CD4-positive, alpha-beta memory T cell (primary cell): ENCODE measurements around the gene COL27A1. TPM values are rescaled to one million over a fixed set of nuclear protein-coding genes. Genes with fewer than 3 reads are reported as not detected.

Source experiments
- CTCF ChIA-PET: fragments of 350-600 bp; sonication (Branson Sonifier 250); formaldehyde crosslinking; loops from one replicate; lab custom pipeline; 2021; ENCODE audit warnings: inconsistent platforms; ENCODE audit not compliant: partially characterized antibody; lab: Charles Lee
- POLR2A ChIA-PET: fragments of 350-600 bp; sonication (Branson Sonifier 250); formaldehyde crosslinking; loops from one replicate; lab custom pipeline; 2021; ENCODE audit not compliant: partially characterized antibody; lab: Charles Lee
- DNase-seq, 5 donors: peaks; one replicate each; pipeline versions ENCODE4 v3.0.0 to v3.0.0-alpha.2; 2020 to 2022; ENCODE audit warnings: mixed read lengths in 1 of 5
- H3K27ac ChIP-seq: one replicate; pipeline ENCODE4 v1.7.0; 2013; ENCODE audit warnings: low read depth, low read length
- H3K27me3 ChIP-seq: 2 replicates; pipeline ENCODE4 v1.7.0; 2013; ENCODE audit warnings: mild to moderate bottlenecking, low read length, moderate library complexity; ENCODE audit not compliant: insufficient read depth
- H3K36me3 ChIP-seq: 2 replicates; pipeline ENCODE4 v1.7.0; 2013; ENCODE audit warnings: mild to moderate bottlenecking, low read length, moderate library complexity; ENCODE audit not compliant: insufficient read depth
- H3K4me1 ChIP-seq: 2 replicates; pipeline ENCODE4 v1.7.0; 2013; ENCODE audit warnings: mild to moderate bottlenecking, low read length, moderate library complexity; ENCODE audit not compliant: insufficient read depth
- H3K4me3 ChIP-seq, 2 donors: one replicate each; pipeline ENCODE4 v1.7.0; 2013; ENCODE audit warnings: low read length in 2 of 2, mild to moderate bottlenecking in 1 of 2
- H3K9me3 ChIP-seq, 2 donors: one replicate each; pipeline ENCODE4 v1.7.0; 2013; ENCODE audit warnings: low read length in 2 of 2, control low read depth in 1 of 2; ENCODE audit not compliant: control insufficient read depth in 1 of 2
- H3K27ac Mint-ChIP-seq, 7 donors: one replicate each; pipeline ENCODE4 v1.8.0; 2020 to 2021; ENCODE audit warnings: mixed read lengths in 7 of 7, mild to moderate bottlenecking in 6 of 7, inconsistent platforms in 3 of 7, moderate library complexity in 3 of 7
- H3K27me3 Mint-ChIP-seq, 2 donors: one replicate each; pipeline ENCODE4 v1.8.0; 2020 to 2021; ENCODE audit warnings: mixed read lengths in 2 of 2
- H3K36me3 Mint-ChIP-seq, 2 donors: one replicate each; pipeline ENCODE4 v1.8.0; 2020 to 2021; ENCODE audit warnings: mixed read lengths in 2 of 2, inconsistent platforms in 1 of 2, mild to moderate bottlenecking in 1 of 2
- H3K4me1 Mint-ChIP-seq, 4 donors: one replicate each; pipeline ENCODE4 v1.8.0; 2020 to 2021; ENCODE audit warnings: mixed read lengths in 4 of 4, mild to moderate bottlenecking in 1 of 4
- H3K4me3 Mint-ChIP-seq, 8 donors: one replicate each; pipeline ENCODE4 v1.8.0; 2020 to 2021; ENCODE audit warnings: mixed read lengths in 8 of 8, mild to moderate bottlenecking in 7 of 8, moderate library complexity in 6 of 8, inconsistent platforms in 3 of 8
- H3K9me3 Mint-ChIP-seq, 8 donors: one replicate each; pipeline ENCODE4 v1.8.0; 2020 to 2021; ENCODE audit warnings: mixed read lengths in 8 of 8, mild to moderate bottlenecking in 5 of 8, inconsistent platforms in 3 of 8, moderate library complexity in 1 of 8
- intact Hi-C: fragments of 100-400 bp; cut with micrococcal nuclease; formaldehyde crosslinking; loops from one replicate; pipeline ENCODE4 v1.15.1; 2023
- polyA plus RNA-seq, 2 donors: library from polyadenylated mRNA; unstranded; fragments of 300-500 nt; fragmentation: Illumina TruSeq; gene quantifications; one replicate each; pipeline ENCODE4 v1.2.3, GENCODE V29; 2021
- total RNA-seq, 2 experiments: library from RNA; stranded (reverse); gene quantifications; one replicate each; pipeline ENCODE4 v1.2.3, GENCODE V29; 2021

Gene COL27A1
- total and polyA plus RNA-seq, 4 experiments from 2014 or later: 1.3 TPM; not detected in 2

DNA sequence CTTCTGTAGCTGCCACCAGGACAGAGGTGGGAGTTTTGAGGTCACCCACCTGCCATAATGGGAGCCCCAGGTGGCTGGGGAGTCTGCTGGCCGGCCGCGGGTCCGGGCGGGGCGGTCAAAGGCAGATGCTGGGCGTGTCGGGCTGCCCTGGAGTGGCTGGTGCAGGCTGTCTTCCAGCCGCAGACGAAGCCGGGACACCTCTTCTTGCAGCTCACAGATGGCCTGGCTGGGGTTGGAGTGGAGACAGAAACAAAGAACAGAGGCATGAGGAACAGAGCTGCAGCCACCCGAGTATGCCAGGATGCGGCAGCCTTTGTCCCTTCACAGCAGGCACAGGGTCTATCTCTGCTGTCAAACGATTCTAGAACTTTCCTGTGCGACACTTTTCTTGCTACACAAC is 192.3 kb downstream of the COL27A1 start:
- H3K4me3 ChIP-seq: no peak overlapping the region

GRCh38 chr9:114348261-114348905 is 193.0 kb downstream of the COL27A1 start:
- Histone ChIP-seq H3K36me3 (peaks cover 82% of the 10 kb centered on the region), H3K27ac (peak overlapping the region; percentile 30), H3K9me3 (no peaks in the 10 kb centered on the region), H3K27me3 (no peaks in the 10 kb centered on the region), H3K4me3 (no peak overlapping the region), H3K4me1 (peaks cover 42% of the 10 kb centered on the region)
- Mint-ChIP-seq H3K4me3 (no peak overlapping the region), H3K27me3 (no peaks in the 10 kb centered on the region), H3K9me3 (no peaks in the 10 kb centered on the region), H3K4me1 (peaks cover 28 to 54% (median 37%) of the 10 kb centered on the region in 4 donors), H3K36me3 (peaks cover 80 to 89% of the 10 kb centered on the region in 2 donors), H3K27ac (peak overlapping the region; percentile 84 to 95 (median 92))
- ChIA-PET CTCF (interaction anchor here (1.4 kb wide), 2 partner anchors 37 to 305 kb away, joined by 4 read pairs; no protein-coding TSS in a partner anchor), POLR2A (interaction anchor here (3.8 to 37.6 kb wide), 4 partner anchors 16 to 45 kb away, joined by 18 to 1614 read pairs (median 57); partner anchors contain the start of gene AKNA)
- intact Hi-C loops: loop anchor here (2.0 to 10.0 kb wide), 2 partner anchors 36 to 246 kb away; no protein-coding TSS in a partner anchor
- DNase-seq: no peak

More for the DNA sequence above, 192.3 kb downstream of the COL27A1 start:
- H3K36me3 Mint-ChIP-seq: peaks cover 83 to 90% of the 10 kb centered on the region in 2 donors
- Histone ChIP-seq H3K27me3 (no peaks in the 10 kb centered on the region), H3K4me1 (peaks cover 39% of the 10 kb centered on the region), H3K36me3 (peaks cover 88% of the 10 kb centered on the region), H3K9me3 (no peaks in the 10 kb centered on the region), H3K27ac (no peak overlapping the region)
- POLR2A ChIA-PET: interaction anchor here (3.8 to 37.6 kb wide), 4 partner anchors 15 to 46 kb away, joined by 18 to 1614 read pairs (median 26); partner anchors contain the start of gene AKNA
- DNase-seq: no peak
- intact Hi-C loops: loop anchor here (2.0 to 10.0 kb wide), 2 partner anchors 37 to 247 kb away; no protein-coding TSS in a partner anchor
- CTCF ChIA-PET: interaction anchor here (0.9 to 1.4 kb wide), 4 partner anchors 11 to 306 kb away, joined by 3 to 4 read pairs (median 4); no protein-coding TSS in a partner anchor
- H3K9me3 Mint-ChIP-seq: no peaks in the 10 kb centered on the region
- H3K27me3 Mint-ChIP-seq: no peaks in the 10 kb centered on the region
- peaks cover 26 to 57% (median 36%) of the 10 kb centered on the region in 4 donors for H3K4me1 Mint-ChIP-seq
- no peak overlapping the region for H3K4me3 Mint-ChIP-seq
- H3K27ac Mint-ChIP-seq: peak overlapping the region; percentile 41 to 95 (median 91)

- CTCF ChIA-PET: interaction anchor here (1.4 kb wide), 1 partner anchor 36 kb away, joined by 4 read pairs; no protein-coding TSS in a partner anchor
- Mint-ChIP-seq H3K9me3 (no peaks in the 10 kb centered on the region), H3K4me1 (peaks cover 28 to 51% (median 35%) of the 10 kb centered on the region in 4 donors), H3K27ac (peak overlapping the region; percentile 84 to 95 (median 92)), H3K27me3 (no peaks in the 10 kb centered on the region), H3K4me3 (peak overlapping the region in 6 of 8 donors; percentile 17 to 47 (median 31)), H3K36me3 (peaks cover 74 to 87% of the 10 kb centered on the region in 2 donors)
- peak overlapping the region; percentile 30 for H3K27ac ChIP-seq
- peak in 3 of 5 donors; percentile 36 to 82 (median 37) for DNase-seq
- no peaks in the 10 kb centered on the region for H3K9me3 ChIP-seq
- no peak overlapping the region for H3K4me3 ChIP-seq
- H3K36me3 ChIP-seq: peaks cover 80% of the 10 kb centered on the region
- peaks cover 42% of the 10 kb centered on the region for H3K4me1 ChIP-seq
- no peaks in the 10 kb centered on the region for H3K27me3 ChIP-seq
- POLR2A ChIA-PET: interaction anchor here (1.3 to 37.6 kb wide), 3 partner anchors 16 to 44 kb away, joined by 8 to 1614 read pairs (median 80); partner anchors contain the start of gene AKNA
- intact Hi-C loops: loop anchor here (2.0 to 10.0 kb wide), 2 partner anchors 36 to 246 kb away; no protein-coding TSS in a partner anchor
Observed at GRCh38 chr9:114348906-114349482, 193.7 kb downstream of the COL27A1 start.

GRCh38 chr9:114349713-114350480 is 194.6 kb downstream of the COL27A1 start:
- Mint-ChIP-seq H3K4me1 (peaks cover 25 to 42% (median 35%) of the 10 kb centered on the region in 4 donors), H3K4me3 (peak overlapping the region in 3 of 8 donors; percentile 31 to 47 (median 33)), H3K9me3 (no peaks in the 10 kb centered on the region), H3K27ac (peak overlapping the region; percentile 84 to 95 (median 92)), H3K27me3 (no peaks in the 10 kb centered on the region), H3K36me3 (peaks cover 65 to 83% of the 10 kb centered on the region in 2 donors)
- peaks cover 42% of the 10 kb centered on the region for H3K4me1 ChIP-seq
- H3K4me3 ChIP-seq: no peak overlapping the region
- POLR2A ChIA-PET: interaction anchor here (1.3 to 37.6 kb wide), 3 partner anchors 15 to 43 kb away, joined by 8 to 1614 read pairs (median 80); partner anchors contain the start of gene AKNA
- H3K36me3 ChIP-seq: peaks cover 72% of the 10 kb centered on the region
- no peak for DNase-seq
- no peaks in the 10 kb centered on the region for H3K27me3 ChIP-seq
- CTCF ChIA-PET: interaction anchor here (1.0 to 2.7 kb wide), 3 partner anchors 36 to 56 kb away, joined by 3 to 7 read pairs (median 3); no protein-coding TSS in a partner anchor
- intact Hi-C loops: loop anchor here (2.0 to 10.0 kb wide), 2 partner anchors 35 to 245 kb away; no protein-coding TSS in a partner anchor
- H3K27ac ChIP-seq: peak overlapping the region; percentile 30
- H3K9me3 ChIP-seq: no peaks in the 10 kb centered on the region

DNA sequence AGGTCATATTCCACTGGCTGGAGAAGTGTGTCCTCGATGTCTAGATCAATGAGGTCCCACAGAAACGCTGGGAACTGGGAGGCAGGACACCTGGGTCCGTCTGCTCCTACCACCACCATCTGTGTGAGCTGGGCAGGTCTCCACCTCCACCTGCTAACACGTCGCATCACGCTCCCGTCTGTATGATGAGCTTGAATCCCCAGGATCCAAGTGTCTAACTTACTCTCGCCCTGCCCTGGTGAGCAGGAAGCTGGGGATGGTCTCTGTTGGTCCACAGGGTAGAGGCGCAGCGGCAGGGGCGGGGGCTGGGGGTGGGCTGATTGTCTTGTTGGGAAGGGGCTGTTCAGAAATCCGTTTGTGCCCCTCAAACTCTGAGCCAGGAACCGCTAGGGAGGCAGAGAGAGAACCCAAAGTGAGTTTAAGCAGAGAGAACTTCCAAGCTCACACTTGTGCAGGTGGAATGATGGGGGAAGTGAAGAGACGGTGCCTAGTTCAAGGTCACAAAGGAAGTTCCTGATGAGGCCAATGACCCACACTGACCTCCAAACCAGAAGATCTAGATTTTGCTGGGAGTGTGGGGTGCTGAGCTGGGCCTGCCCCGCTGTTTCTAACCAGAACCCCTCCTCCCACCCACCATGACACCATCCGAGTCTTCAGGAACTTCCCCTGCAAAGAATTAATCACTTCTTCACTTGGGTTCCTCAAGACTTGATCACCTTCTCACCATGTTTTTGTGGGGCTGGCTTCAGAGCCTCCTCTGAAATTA is 195.5 kb downstream of the COL27A1 start:
- Histone ChIP-seq H3K9me3 (no peaks in the 10 kb centered on the region), H3K4me3 (no peak overlapping the region), H3K27me3 (no peaks in the 10 kb centered on the region), H3K4me1 (peaks cover 48% of the 10 kb centered on the region), H3K27ac (no peak overlapping the region), H3K36me3 (peaks cover 70% of the 10 kb centered on the region)
- Mint-ChIP-seq H3K36me3 (peaks cover 57 to 82% of the 10 kb centered on the region in 2 donors), H3K4me3 (no peak overlapping the region), H3K9me3 (no peaks in the 10 kb centered on the region), H3K4me1 (peaks cover 25 to 41% (median 34%) of the 10 kb centered on the region in 4 donors), H3K27me3 (no peaks in the 10 kb centered on the region), H3K27ac (peak overlapping the region in 6 of 7 donors; percentile 43 to 92 (median 86))
- intact Hi-C loops: no loop called here
- ChIA-PET POLR2A (interaction anchor here (1.5 to 37.6 kb wide), 3 partner anchors 14 to 43 kb away, joined by 8 to 1614 read pairs (median 80); partner anchors contain the start of gene AKNA), CTCF (interaction anchor here (1.3 to 2.7 kb wide), 3 partner anchors 13 to 55 kb away, joined by 3 to 7 read pairs (median 3); no protein-coding TSS in a partner anchor)
- DNase-seq: no peak
